Panc1 (cell line): ENCODE data around the gene ASPSCR1. TPM values are rescaled to one million over a fixed set of nuclear protein-coding genes. Genes with fewer than 3 reads are reported as not detected.

Experiments
- ATAC-seq: fragments of 200-7000 bp; cut with Tn5 transposase; 2 replicates; pipeline ENCODE4 v1.9.1; 2020; ENCODE audit warnings: mild to moderate bottlenecking, moderate library complexity
- BruUV-seq: library from RNA; stranded (reverse); fragments of 400-500 nt; replicated peaks from 2 replicates; lab custom pipeline; 2021; lab: Mats Ljungman, UMichigan
- CTCF ChIA-PET: fragments of 300-600 bp; sonication (Branson Sonifier 250); formaldehyde crosslinking; loops from one replicate; lab custom pipeline; 2022; ENCODE audit warnings: antibody characterized with exemption; lab: Charles Lee
- POLR2A ChIA-PET: fragments of 300-600 bp; sonication (Branson Sonifier 250); formaldehyde crosslinking; loops from one replicate; lab custom pipeline; 2022; ENCODE audit warnings: antibody characterized with exemption; lab: Charles Lee
- DNase-seq: peaks from one replicate; pipeline ENCODE4 v3.0.0-alpha.2; 2010; ENCODE audit warnings: low read depth, low spot score
- H3K27ac ChIP-seq: 2 replicates; pipeline ENCODE4 v1.5.1; 2011; ENCODE audit warnings: mild to moderate bottlenecking, low read length, inconsistent platforms
- H3K27me3 ChIP-seq: fragments of 200-500 bp; sonication (Bioruptor generic); 2 replicates; pipeline ENCODE4 v1.6.0; 2014; ENCODE audit warnings: low read length, inconsistent platforms; ENCODE audit not compliant: control insufficient read depth, insufficient read depth
- H3K36me3 ChIP-seq: fragments of 200-500 bp; sonication (Bioruptor generic); 2 replicates; pipeline ENCODE4 v1.5.1; 2014; ENCODE audit warnings: inconsistent platforms, mild to moderate bottlenecking, low read length, moderate library complexity; ENCODE audit not compliant: control insufficient read depth, insufficient read depth
- H3K4me1 ChIP-seq: 2 replicates; pipeline ENCODE4 v1.5.1; 2011; ENCODE audit warnings: inconsistent platforms, mild to moderate bottlenecking, low read length, moderate library complexity; ENCODE audit not compliant: control insufficient read depth, insufficient read depth
- H3K4me3 ChIP-seq, 2 experiments: 2 replicates each; pipeline ENCODE4 v1.5.1; 2011 to 2012; ENCODE audit warnings: low read depth in 2 of 2, low read length in 2 of 2, mild to moderate bottlenecking in 2 of 2, inconsistent platforms in 1 of 2, moderate library complexity in 1 of 2
- H3K9me3 ChIP-seq: fragments of 200-500 bp; sonication (Bioruptor generic); 2 replicates; pipeline ENCODE4 v1.5.1; 2014; ENCODE audit warnings: low read depth, mild to moderate bottlenecking, inconsistent platforms, low read length, moderate library complexity; ENCODE audit not compliant: control insufficient read depth, insufficient read depth
- CTCF ChIP-seq: fragments of 450-650 bp; IDR thresholded peaks from 2 replicates; pipeline ENCODE4 v1.5.1; 2017; ENCODE audit warnings: mild to moderate bottlenecking
- POLR2AphosphoS5 ChIP-seq: IDR thresholded peaks from 2 replicates; pipeline ENCODE4 v1.6.1; 2012; ENCODE audit warnings: mild to moderate bottlenecking, low read depth, low read length, moderate library complexity
- REST ChIP-seq, 2 experiments: IDR thresholded peaks; 2 replicates each; pipeline ENCODE4 v1.6.1; 2011 to 2012; ENCODE audit warnings: low read depth in 2 of 2, control low read depth in 1 of 2, low read length in 1 of 2, mild to moderate bottlenecking in 1 of 2, moderate library complexity in 1 of 2; ENCODE audit not compliant: insufficient read depth in 1 of 2
- SIN3A ChIP-seq: IDR thresholded peaks from 2 replicates; pipeline ENCODE4 v1.6.1; 2012; ENCODE audit warnings: low read depth, mild to moderate bottlenecking, low read length, moderate library complexity, borderline replicate concordance; ENCODE audit not compliant: insufficient read depth
- TCF7L2 ChIP-seq: IDR thresholded peaks from 2 replicates; pipeline ENCODE4 v1.6.1; 2011; ENCODE audit warnings: mild to moderate bottlenecking, low read depth, low read length, inconsistent platforms
- in situ Hi-C: cut with HindIII; loops from 2 replicates; pipeline ENCODE4 v1.10.0; 2016; ENCODE audit warnings: low sequenced_read_pairs, low pct_unique_long_range_greater_than_20kb
- intact Hi-C: fragments of 100-400 bp; cut with micrococcal nuclease; formaldehyde crosslinking; loops from one replicate; pipeline ENCODE4 v1.10.0; 2022; ENCODE audit not compliant: unreplicated experiment
- total RNA-seq: library from RNA; stranded (reverse); gene quantifications from one replicate; pipeline ENCODE4 v1.2.1, GENCODE V29; 2021; ENCODE audit not compliant: unreplicated experiment

The ASPSCR1 gene
- total RNA-seq, 1 experiment from 2014 or later: 64.7 TPM

GRCh38 chr17:82043507-82043906 lies 66.1 kb downstream of the ASPSCR1 start:
- ATAC-seq (no peak), DNase-seq (no peak)
- no peaks in the 10 kb centered on the region for H3K9me3 ChIP-seq
- POLR2A ChIA-PET: no interaction called here
- H3K27ac ChIP-seq: no peak overlapping the region
- H3K4me1 ChIP-seq: no peaks in the 10 kb centered on the region
- CTCF ChIA-PET: no interaction called here
- H3K4me3 ChIP-seq: no peak overlapping the region
- no peak for TF ChIP-seq TCF7L2
- in situ Hi-C loops (no loop called here), intact Hi-C loops (no loop called here)
- H3K27me3 ChIP-seq: no peaks in the 10 kb centered on the region
- H3K36me3 ChIP-seq: no peaks in the 10 kb centered on the region
- BruUV-seq: no TSS peak

GRCh38 chr17:82045936-82046484 lies 68.6 kb downstream of the ASPSCR1 start:
- BruUV-seq: no TSS peak
- peaks cover 7% of the 10 kb centered on the region; the same call in 1 of the 2 replicates for H3K4me1 ChIP-seq
- H3K27ac ChIP-seq: no peak overlapping the region
- ChIA-PET CTCF (no interaction called here), POLR2A (no interaction called here)
- ATAC-seq: no peak
- intact Hi-C loops: no loop called here
- H3K9me3 ChIP-seq: no peaks in the 10 kb centered on the region
- no peak for DNase-seq
- TF ChIP-seq REST (IDR thresholded peaks at IDR 0.05; ENCODE audit: insufficient read depth in 1 of 2, low read depth in 2 of 2, low read length in 1 of 2) (no peak), SIN3A (no peak), POLR2AphosphoS5 (no peak), CTCF (no peak), TCF7L2 (no peak)
- in situ Hi-C loops: no loop called here
- no peaks in the 10 kb centered on the region for H3K27me3 ChIP-seq
- no peak overlapping the region for H3K4me3 ChIP-seq
- no peaks in the 10 kb centered on the region for H3K36me3 ChIP-seq

DNA sequence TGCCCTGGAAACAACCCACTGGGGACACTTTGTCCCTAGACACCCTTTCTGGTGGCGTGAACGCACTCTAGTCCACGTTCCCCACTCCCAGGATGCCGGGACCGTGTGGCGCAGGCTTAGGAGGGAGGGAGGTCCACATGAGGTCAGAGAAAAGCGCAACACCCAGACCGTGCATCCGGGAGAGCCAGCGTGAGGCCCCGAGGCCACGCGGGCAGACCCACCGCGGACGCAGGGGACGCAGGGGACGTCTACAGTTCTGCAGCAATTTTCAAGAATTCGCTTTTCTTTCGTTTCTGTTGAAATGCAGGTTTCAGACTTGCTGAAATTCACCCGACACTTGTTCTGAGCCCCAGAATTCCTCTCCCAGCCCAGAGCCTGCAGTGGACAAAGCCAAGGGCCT lies 69.5 kb downstream of the ASPSCR1 start:
- intact Hi-C loops (no loop called here), in situ Hi-C loops (no loop called here)
- ChIA-PET CTCF (no interaction called here), POLR2A (no interaction called here)
- no peak for DNase-seq
- Histone ChIP-seq H3K9me3 (no peaks in the 10 kb centered on the region), H3K27ac (no peak overlapping the region), H3K4me3 (no peak overlapping the region), H3K4me1 (peaks cover 7% of the 10 kb centered on the region; the same call in 1 of the 2 replicates), H3K27me3 (no peaks in the 10 kb centered on the region), H3K36me3 (no peaks in the 10 kb centered on the region; the same call in 1 of the 2 replicates)
- no peak for TF ChIP-seq REST (IDR thresholded peaks at IDR 0.05; ENCODE audit: insufficient read depth in 1 of 2, low read depth in 2 of 2, low read length in 1 of 2)
- TF ChIP-seq POLR2AphosphoS5: no peak
- TF ChIP-seq CTCF: no peak
- no peak for TF ChIP-seq SIN3A
- ATAC-seq: no peak
- BruUV-seq: no TSS peak
